ENCODE results near the gene DYNLL1. TPM values are rescaled to one million over a fixed set of nuclear protein-coding genes. Genes with fewer than 3 reads are reported as not detected.

Gene DYNLL1
- total RNA-seq, 2 donors from 2014 or later = 166 to 303 TPM

DNA sequence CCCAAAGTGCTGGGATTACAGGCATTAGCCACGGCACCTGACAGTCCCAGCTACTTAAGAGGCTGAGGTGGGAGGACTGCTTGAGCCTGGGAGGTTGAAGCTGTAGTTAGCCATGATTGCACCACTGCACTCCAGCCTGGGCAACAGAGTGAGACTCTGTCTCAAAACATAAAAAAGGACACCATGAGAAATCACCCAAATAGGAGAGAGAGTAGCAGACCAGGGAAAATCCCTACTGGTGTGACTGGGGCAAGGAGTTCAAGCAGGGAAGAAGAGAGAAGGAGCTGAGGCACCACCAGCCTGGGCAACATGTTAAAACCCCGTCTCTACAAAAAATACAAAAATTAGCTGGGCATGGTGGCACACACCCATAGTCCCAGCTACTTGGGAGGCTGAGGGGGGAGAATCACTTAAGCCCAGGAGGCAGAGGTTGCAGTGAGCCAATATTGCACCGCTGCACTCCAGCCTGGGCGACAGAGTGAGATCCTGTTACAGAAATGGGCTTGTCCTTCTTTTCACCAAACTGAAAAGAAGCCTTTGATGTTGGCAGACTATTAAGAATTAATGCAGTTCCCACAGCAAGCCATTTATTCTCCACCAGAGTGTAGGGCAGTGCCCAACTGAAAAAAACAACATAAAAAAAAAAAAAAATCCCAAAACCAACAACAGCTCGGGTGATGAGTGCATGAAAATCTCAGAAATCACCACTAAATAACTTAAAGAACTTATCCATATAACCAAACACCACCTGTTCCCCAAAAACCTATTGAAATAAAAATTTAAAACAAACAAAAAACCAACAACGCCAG, 21.9 kb upstream of the DYNLL1 start:
- Histone ChIP-seq H3K27ac (peak overlapping the region; percentile 49 to 65), H3K9me3 (no peaks in the 10 kb centered on the region), H3K27me3 (replicated peaks; ENCODE audit: insufficient read depth) (no peaks in the 10 kb centered on the region), H3K4me3 (no peak overlapping the region), H3K36me3 (no peaks in the 10 kb centered on the region), H3K4me1 (replicated peaks) (peaks cover 5% of the 10 kb centered on the region)
- intact Hi-C loops (cut with DNase I) = no loop called here
- 45% methylated on average over 6 of the region's 6 CpGs for WGBS
- TF ChIP-seq POLR2A (IDR thresholded peaks at IDR 0.05) = no peak
- TF ChIP-seq POLR2AphosphoS5 (IDR thresholded peaks at IDR 0.05) = no peak
- TF ChIP-seq CTCF (IDR thresholded peaks at IDR 0.05) = no peak
- DNase-seq (ENCODE audit: low spot score) = no peak

GRCh38 chr12:120474616-120474960, 21.3 kb upstream of the DYNLL1 start:
- H3K36me3 ChIP-seq = no peaks in the 10 kb centered on the region
- no peaks in the 10 kb centered on the region for H3K9me3 ChIP-seq
- H3K27me3 ChIP-seq (replicated peaks; ENCODE audit: insufficient read depth) = no peaks in the 10 kb centered on the region
- no peak overlapping the region for H3K4me3 ChIP-seq
- peak overlapping the region; percentile 49 to 65 for H3K27ac ChIP-seq
- TF ChIP-seq POLR2A (IDR thresholded peaks at IDR 0.05) (peak; percentile 8), POLR2AphosphoS5 (IDR thresholded peaks at IDR 0.05) (peak; percentile 74), CTCF (IDR thresholded peaks at IDR 0.05) (no peak)
- peaks cover 5% of the 10 kb centered on the region for H3K4me1 ChIP-seq (replicated peaks)
- intact Hi-C loops (cut with DNase I) = no loop called here
- DNase-seq (ENCODE audit: low spot score) = peak; percentile 65
- 10% methylated on average over 2 of the region's 2 CpGs for WGBS

DNA sequence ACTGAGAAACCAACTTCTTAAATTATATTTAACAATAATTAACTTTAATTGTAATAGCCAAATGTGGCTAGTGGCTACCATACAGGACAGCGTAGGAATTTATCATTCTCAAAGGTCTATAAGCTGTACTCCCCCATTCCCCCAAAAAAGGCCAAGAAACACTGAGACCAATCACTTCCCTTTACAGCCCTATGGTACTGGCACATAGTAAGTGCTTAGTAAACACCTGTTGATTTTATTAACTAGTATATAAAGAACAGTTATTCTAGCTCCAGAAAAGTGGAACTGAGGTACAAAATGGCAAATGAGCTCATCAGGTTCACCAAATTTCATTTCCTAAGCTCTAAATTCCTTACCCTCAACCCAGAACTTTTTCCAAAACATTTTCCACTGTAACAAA, 20.3 kb upstream of the DYNLL1 start:
- no peaks in the 10 kb centered on the region for H3K9me3 ChIP-seq
- H3K4me3 ChIP-seq = no peak overlapping the region
- WGBS = 100% methylated on average over 1 of the region's 1 CpG
- H3K36me3 ChIP-seq = no peaks in the 10 kb centered on the region
- peaks cover 5% of the 10 kb centered on the region for H3K4me1 ChIP-seq (replicated peaks)
- intact Hi-C loops (cut with DNase I) = no loop called here
- no peak overlapping the region for H3K27ac ChIP-seq
- no peak for DNase-seq (ENCODE audit: low spot score)
- TF ChIP-seq CTCF (IDR thresholded peaks at IDR 0.05) (no peak), POLR2AphosphoS5 (IDR thresholded peaks at IDR 0.05) (no peak), POLR2A (IDR thresholded peaks at IDR 0.05) (no peak)
- H3K27me3 ChIP-seq (replicated peaks; ENCODE audit: insufficient read depth) = no peaks in the 10 kb centered on the region

GRCh38 chr12:120479458-120479857, 16.5 kb upstream of the DYNLL1 start:
- TF ChIP-seq CTCF (IDR thresholded peaks at IDR 0.05) (no peak), POLR2A (IDR thresholded peaks at IDR 0.05) (no peak), POLR2AphosphoS5 (IDR thresholded peaks at IDR 0.05) (no peak)
- no peaks in the 10 kb centered on the region for H3K27me3 ChIP-seq (replicated peaks; ENCODE audit: insufficient read depth)
- no peak overlapping the region for H3K27ac ChIP-seq
- H3K36me3 ChIP-seq = no peaks in the 10 kb centered on the region
- H3K4me3 ChIP-seq = no peak overlapping the region
- intact Hi-C loops (cut with DNase I) = no loop called here
- WGBS = 83% methylated on average over 1 of the region's 1 CpG
- no peak for DNase-seq (ENCODE audit: low spot score)
- H3K9me3 ChIP-seq = no peaks in the 10 kb centered on the region
- H3K4me1 ChIP-seq (replicated peaks) = no peaks in the 10 kb centered on the region

DNA sequence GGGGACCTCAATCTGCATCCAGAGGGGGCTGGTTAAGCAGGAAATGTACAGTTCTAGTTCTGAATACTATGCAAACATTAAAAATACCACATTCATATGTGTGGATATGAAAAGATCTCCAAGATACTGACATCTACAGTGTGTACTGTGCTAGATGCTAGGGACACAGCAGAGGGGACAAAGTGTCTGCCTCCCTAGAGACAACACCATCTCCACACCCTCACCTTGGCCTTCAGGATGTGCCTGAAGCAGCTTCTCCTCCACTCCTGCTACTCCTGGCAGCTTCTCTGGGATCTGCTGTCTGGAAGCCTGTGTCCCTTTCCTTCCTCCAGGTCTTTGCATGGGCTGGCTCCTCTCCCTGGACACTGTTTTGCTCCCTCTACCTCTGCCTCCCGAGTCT, 15.7 kb upstream of the DYNLL1 start:
- Histone ChIP-seq H3K4me3 (no peak overlapping the region), H3K9me3 (no peaks in the 10 kb centered on the region), H3K27ac (no peak overlapping the region), H3K27me3 (replicated peaks; ENCODE audit: insufficient read depth) (no peaks in the 10 kb centered on the region), H3K36me3 (no peaks in the 10 kb centered on the region), H3K4me1 (replicated peaks) (no peaks in the 10 kb centered on the region)
- TF ChIP-seq POLR2AphosphoS5 (IDR thresholded peaks at IDR 0.05) (no peak), CTCF (IDR thresholded peaks at IDR 0.05) (no peak), POLR2A (IDR thresholded peaks at IDR 0.05) (no peak)
- intact Hi-C loops (cut with DNase I) = no loop called here
- WGBS = 65% methylated on average over 1 of the region's 1 CpG
- no peak for DNase-seq (ENCODE audit: low spot score)
